Right renal pelvis (tissue), 4 donors: ENCODE results near the gene GRID2. TPM values are rescaled to one million over a fixed set of nuclear protein-coding genes. Genes with fewer than 3 reads are reported as not detected.

Experiments
- DNase-seq, 4 donors: peaks; one replicate each; pipeline ENCODE4 v3.0.0-alpha.2; 2013; ENCODE audit warnings: low read depth in 4 of 4, low spot score in 3 of 4, missing footprints in 1 of 4
- polyA plus RNA-seq, 4 donors: library from polyadenylated mRNA; unstranded; fragments of 120-200 nt; gene quantifications; one replicate each; pipeline ENCODE4 v1.2.1, GENCODE V29; 2013; ENCODE audit not compliant: insufficient read length in 4 of 4

The GRID2 gene
- polyA plus RNA-seq, 4 donors, result 2.6 to 7.4 (median 5.5) TPM

GRCh38 chr4:93168053-93168452, 864.3 kb downstream of the GRID2 start:
- no peak for DNase-seq

- no peak for DNase-seq
Observed at GRCh38 chr4:93169966-93170365, 866.2 kb downstream of the GRID2 start.

- DNase-seq, result no peak
Observed at GRCh38 chr4:93174598-93174997, 870.8 kb downstream of the GRID2 start.

GRCh38 chr4:93178279-93178678, 874.5 kb downstream of the GRID2 start:
- no peak for DNase-seq

GRCh38 chr4:93179044-93179443, 875.3 kb downstream of the GRID2 start:
- DNase-seq, result no peak

GRCh38 chr4:93182722-93183121, 879.0 kb downstream of the GRID2 start:
- DNase-seq, result no peak

- no peak for DNase-seq
Observed at GRCh38 chr4:93183576-93183975, 879.8 kb downstream of the GRID2 start.

- peak in 3 of 4 donors; percentile 14 to 31 (median 20) for DNase-seq
Observed at GRCh38 chr4:93184053-93184452, 880.3 kb downstream of the GRID2 start.

GRCh38 chr4:93186846-93187245, 883.1 kb downstream of the GRID2 start:
- no peak for DNase-seq

- no peak for DNase-seq
Observed at GRCh38 chr4:93187466-93187865, 883.7 kb downstream of the GRID2 start.

GRCh38 chr4:93187892-93188291, 884.1 kb downstream of the GRID2 start:
- no peak for DNase-seq

- DNase-seq, result peak in 3 of 4 donors; percentile 25 to 31 (median 28)
Observed at GRCh38 chr4:93199492-93199891, 895.7 kb downstream of the GRID2 start.

GRCh38 chr4:93201471-93202096, 897.8 kb downstream of the GRID2 start:
- no peak for DNase-seq

GRCh38 chr4:93203708-93204107, 899.9 kb downstream of the GRID2 start:
- no peak for DNase-seq

- DNase-seq, result no peak
Observed at GRCh38 chr4:93212250-93212649, 908.5 kb downstream of the GRID2 start.

GRCh38 chr4:93216646-93217045, 912.9 kb downstream of the GRID2 start:
- DNase-seq, result no peak

GRCh38 chr4:93217431-93217830, 913.7 kb downstream of the GRID2 start:
- no peak for DNase-seq

- no peak for DNase-seq
Observed at GRCh38 chr4:93221771-93222170, 918.0 kb downstream of the GRID2 start.

GRCh38 chr4:93228021-93228420, 924.3 kb downstream of the GRID2 start:
- no peak for DNase-seq

- no peak for DNase-seq
Observed at GRCh38 chr4:93232883-93233282, 929.1 kb downstream of the GRID2 start.

GRCh38 chr4:93237521-93237920, 933.8 kb downstream of the GRID2 start:
- DNase-seq, result no peak

- DNase-seq, result no peak
Observed at GRCh38 chr4:93243262-93243661, 939.5 kb downstream of the GRID2 start.

GRCh38 chr4:93261207-93261606, 957.4 kb downstream of the GRID2 start:
- DNase-seq, result no peak
